HepG2 (cell line): ENCODE data around the gene USE1. TPM values are rescaled to one million over a fixed set of nuclear protein-coding genes. Genes with fewer than 3 reads are reported as not detected.
A peak's percentile ranks its signal among the peaks of the same experiment; 100 is the strongest.

Experiments used
- ARID5B ChIP-seq: IDR thresholded peaks from 2 replicates; pipeline ENCODE4 v1.4.0; 2020; ENCODE audit warnings: mild to moderate bottlenecking, missing genetic modification reagents
- ATF1 ChIP-seq: IDR thresholded peaks from 2 replicates; pipeline ENCODE4 v1.6.1; 2016; ENCODE audit warnings: mild to moderate bottlenecking, control low read depth
- JDP2 ChIP-seq: sonication (generic); formaldehyde crosslinking; IDR thresholded peaks from 2 replicates; pipeline ENCODE4 v1.8.1; 2022; ENCODE audit warnings: missing genetic modification reagents, borderline replicate concordance
- KMT2A ChIP-seq: sonication (generic); formaldehyde crosslinking; IDR thresholded peaks from 2 replicates; pipeline ENCODE4 v1.4.0; 2020; ENCODE audit warnings: missing genetic modification reagents
- MAFF ChIP-seq: IDR thresholded peaks from 2 replicates; pipeline ENCODE4 v1.6.1; 2011; ENCODE audit warnings: low read depth, low read length, improper control_type of control experiment
- MEF2D ChIP-seq: sonication (generic); formaldehyde crosslinking; IDR thresholded peaks from 2 replicates; pipeline ENCODE4 v1.5.1; 2020; ENCODE audit warnings: mild to moderate bottlenecking, missing genetic modification reagents
- NFKB2 ChIP-seq: sonication (generic); formaldehyde crosslinking; IDR thresholded peaks from 2 replicates; pipeline ENCODE4 v1.4.0; 2020; ENCODE audit warnings: missing genetic modification reagents, borderline replicate concordance
- PBX3 ChIP-seq: sonication (generic); formaldehyde crosslinking; IDR thresholded peaks from 2 replicates; pipeline ENCODE4 v1.8.1; 2023; ENCODE audit warnings: missing genetic modification reagents, inconsistent platforms, borderline replicate concordance
- SAP130 ChIP-seq: IDR thresholded peaks from 2 replicates; pipeline ENCODE4 v1.6.1; 2016; ENCODE audit warnings: low read depth
- SP4 ChIP-seq: sonication (generic); formaldehyde crosslinking; IDR thresholded peaks from 2 replicates; pipeline ENCODE4 v1.8.1; 2023; ENCODE audit warnings: mild to moderate bottlenecking, missing genetic modification reagents
- THAP9 ChIP-seq: sonication (generic); formaldehyde crosslinking; IDR thresholded peaks from 2 replicates; pipeline ENCODE4; 2020; ENCODE audit warnings: missing genetic modification reagents, mild to moderate bottlenecking, borderline replicate concordance
- ZFY ChIP-seq: sonication (generic); formaldehyde crosslinking; IDR thresholded peaks from 2 replicates; pipeline ENCODE4 v1.4.0; 2020; ENCODE audit warnings: missing genetic modification reagents
- ZNF143 ChIP-seq: sonication (generic); formaldehyde crosslinking; IDR thresholded peaks from 2 replicates; pipeline ENCODE4 v1.4.0; 2020; ENCODE audit warnings: missing genetic modification reagents
- ZNF260 ChIP-seq: sonication (generic); formaldehyde crosslinking; IDR thresholded peaks from 2 replicates; pipeline ENCODE4 v1.4.0; 2020; ENCODE audit warnings: missing genetic modification reagents, low read depth, mild to moderate bottlenecking, borderline replicate concordance
- ZNF431 ChIP-seq: sonication (generic); formaldehyde crosslinking; IDR thresholded peaks from 2 replicates; pipeline ENCODE4 v1.9.0; 2022; ENCODE audit warnings: missing genetic modification reagents, low read depth, mild to moderate bottlenecking, borderline replicate concordance
- ZNF570 ChIP-seq: sonication (generic); formaldehyde crosslinking; IDR thresholded peaks from 2 replicates; pipeline ENCODE4 v1.4.0; 2020; ENCODE audit warnings: mild to moderate bottlenecking, missing genetic modification reagents, borderline replicate concordance
- ZNF639 ChIP-seq: conservative IDR thresholded peaks from 2 replicates; pipeline ENCODE4 v1.6.1; 2018; ENCODE audit warnings: missing genetic modification reagents
- polyA plus RNA-seq, 8 experiments: library from polyadenylated mRNA; depleted of rRNA in 3 of 8; stranded (reverse) in 7 of 8; unstranded in 1 of 8; fragments of >200 nt; fragmentation: Illumina TruSeq in 4 of 8; extraction: Trizol in 4 of 8; gene quantifications; 2 replicates each; pipeline versions ENCODE4 v1.2.1 to v1.2.3, GENCODE V29; 2011 to 2016; ENCODE audit warnings: low read depth in 4 of 8, missing spikeins in 1 of 8, mixed read lengths in 1 of 8; ENCODE audit not compliant: insufficient read depth in 1 of 8
- total RNA-seq, 5 experiments: library from RNA; depleted of rRNA; stranded (reverse); fragments of >200 nt; fragmentation: Illumina TruSeq; extraction: Trizol; gene quantifications; 2 replicates each; pipeline ENCODE4 v1.2.3, GENCODE V29; 2016; ENCODE audit warnings: low read depth in 1 of 5

USE1 gene
- total and polyA plus RNA-seq, 2 of the 13 experiments (the other 11 are each of a cell fraction or from before 2014, with no cell fraction given): 9.9 to 17.6 TPM

- TF ChIP-seq THAP9 (CRISPR knock-in tag) (peak; percentile 83; the same call in 1 of the 2 replicates), PBX3 (CRISPR knock-in tag) (no peak), NFKB2 (CRISPR knock-in tag) (peak; percentile 70; the same call in 1 of the 2 replicates), SP4 (CRISPR knock-in tag) (peak; percentile 82), ZNF431 (no peak), ZNF570 (CRISPR knock-in tag) (no peak), JDP2 (CRISPR knock-in tag) (no peak), ZNF260 (CRISPR knock-in tag) (no peak), ZNF143 (CRISPR knock-in tag) (peak; percentile 96), SAP130 (CRISPR knock-in tag) (peak; percentile 84), ZNF639 (CRISPR knock-in tag) (peak; percentile 44; the same call in 1 of the 2 replicates), ZFY (CRISPR knock-in tag) (peak; percentile 58), KMT2A (CRISPR knock-in tag) (peak; percentile 56; the same call in 1 of the 2 replicates), ARID5B (CRISPR knock-in tag) (no peak), MEF2D (CRISPR knock-in tag) (no peak), MAFF (no peak), ATF1 (CRISPR knock-in tag) (peak; percentile 89)
Observed at GRCh38 chr19:17266975-17267788, 52.0 kb downstream of the USE1 start, which contains the start of gene BABAM1 (continued).
